ENCODE measurements around the gene PPP1R14C. TPM values are rescaled to one million over a fixed set of nuclear protein-coding genes. Genes with fewer than 3 reads are reported as not detected.

The PPP1R14C gene
- polyA plus RNA-seq, 2 of the 4 experiments (the other 2 are of a cell fraction): 0.34 to 0.43 TPM

GRCh38 chr6:150224820-150225219 lies 82.0 kb downstream of the PPP1R14C start:
- H3K4me3 ChIP-seq: no peak overlapping the region
- ATAC-seq (no peak), FAIRE-seq (no peak), DNase-seq (ENCODE audit: low read depth in 1 of 2, low spot score in 1 of 2) (no peak)
- ChIA-PET POLR2A (no interaction called here), CTCF (no interaction called here)
- WGBS (ENCODE audit: missing lambda C conversion rate): 27% methylated on average over 3 of the region's 3 CpGs
- H3K4me1 ChIP-seq: no peaks in the 10 kb centered on the region
- no peak overlapping the region for H3K27ac ChIP-seq
- TF ChIP-seq BHLHE40 (IDR thresholded peaks at IDR 0.05; ENCODE audit: low read depth, low read length) (no peak), JUNB (IDR thresholded peaks at IDR 0.05) (no peak), CHD4 (IDR thresholded peaks at IDR 0.05; ENCODE audit: borderline replicate concordance) (no peak), HOXA7 (CRISPR knock-in tag; IDR thresholded peaks at IDR 0.05) (no peak), RARB (CRISPR knock-in tag; IDR thresholded peaks at IDR 0.05) (no peak), ZNF302 (CRISPR knock-in tag; IDR thresholded peaks at IDR 0.05) (no peak), HEYL (CRISPR knock-in tag; IDR thresholded peaks at IDR 0.05) (no peak)
- H3K9me3 ChIP-seq: no peaks in the 10 kb centered on the region
- H3K4me2 ChIP-seq: no peak overlapping the region

DNA sequence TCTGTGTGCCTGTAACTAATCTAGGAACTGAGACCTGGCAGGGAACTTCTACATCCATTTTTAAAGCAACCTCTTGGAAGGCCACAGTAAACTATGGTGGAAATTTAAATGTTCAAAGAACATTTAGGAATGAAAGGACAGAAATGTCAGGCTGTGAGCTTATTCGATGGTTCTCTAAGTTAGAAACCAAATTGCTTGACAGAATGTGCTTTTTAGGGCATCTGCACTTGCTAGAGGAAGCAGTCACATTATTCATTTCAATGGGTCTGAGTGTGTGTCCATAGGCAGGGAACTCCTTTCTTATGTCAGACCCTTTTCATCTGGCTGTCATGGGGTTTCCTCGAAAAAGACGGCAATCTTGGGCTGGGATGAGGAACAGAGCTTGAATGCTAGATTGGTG lies 84.4 kb downstream of the PPP1R14C start:
- FAIRE-seq (no peak), ATAC-seq (no peak)
- WGBS (ENCODE audit: missing lambda C conversion rate): 62% methylated on average over 3 of the region's 3 CpGs

More for the DNA sequence above, 84.4 kb downstream of the PPP1R14C start:
- POLR2A ChIA-PET: no interaction called here
- CTCF ChIA-PET: no interaction called here
- DNase-seq (ENCODE audit: low read depth in 1 of 2, low spot score in 1 of 2): no peak
- TF ChIP-seq JUN (IDR thresholded peaks at IDR 0.05) (no peak), EHMT2 (IDR thresholded peaks at IDR 0.05; ENCODE audit: low read depth) (no peak), FOXS1 (CRISPR knock-in tag; IDR thresholded peaks at IDR 0.05) (no peak), REST (IDR thresholded peaks at IDR 0.05) (no peak), RAD21 (conservative IDR thresholded peaks at IDR 0.05 in 1 of 2, IDR thresholded peaks at IDR 0.05 in 1 of 2) (no peak), MAX (IDR thresholded peaks at IDR 0.05) (no peak), ZC3H11A (IDR thresholded peaks at IDR 0.05) (no peak), GATA3 (IDR thresholded peaks at IDR 0.05; ENCODE audit: borderline replicate concordance) (no peak), NR3C1 (IDR thresholded peaks at IDR 0.05) (no peak), ELK1 (IDR thresholded peaks at IDR 0.05; ENCODE audit: low read depth, low read length) (no peak), MAFK (IDR thresholded peaks at IDR 0.05; ENCODE audit: partially characterized antibody) (no peak), ZFP36 (IDR thresholded peaks at IDR 0.05; ENCODE audit: borderline replicate concordance, partially characterized antibody) (no peak), PHF8 (IDR thresholded peaks at IDR 0.05; ENCODE audit: borderline replicate concordance, low read depth) (no peak), CBX2 (IDR thresholded peaks at IDR 0.05; ENCODE audit: borderline replicate concordance, low read depth) (no peak), CEBPB (IDR thresholded peaks at IDR 0.05) (no peak), PBX3 (IDR thresholded peaks at IDR 0.05) (no peak), CBX8 (IDR thresholded peaks at IDR 0.05) (no peak), FOSB (CRISPR knock-in tag; IDR thresholded peaks at IDR 0.05) (no peak)
- TF ChIP-seq, protein P1, sequence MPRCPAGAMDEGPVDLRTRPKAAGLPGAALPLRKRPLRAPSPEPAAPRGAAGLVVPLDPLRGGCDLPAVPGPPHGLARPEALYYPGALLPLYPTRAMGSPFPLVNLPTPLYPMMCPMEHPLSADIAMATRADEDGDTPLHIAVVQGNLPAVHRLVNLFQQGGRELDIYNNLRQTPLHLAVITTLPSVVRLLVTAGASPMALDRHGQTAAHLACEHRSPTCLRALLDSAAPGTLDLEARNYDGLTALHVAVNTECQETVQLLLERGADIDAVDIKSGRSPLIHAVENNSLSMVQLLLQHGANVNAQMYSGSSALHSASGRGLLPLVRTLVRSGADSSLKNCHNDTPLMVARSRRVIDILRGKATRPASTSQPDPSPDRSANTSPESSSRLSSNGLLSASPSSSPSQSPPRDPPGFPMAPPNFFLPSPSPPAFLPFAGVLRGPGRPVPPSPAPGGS (IDR thresholded peaks at IDR 0.05): no peak
- TF ChIP-seq, protein P2, sequence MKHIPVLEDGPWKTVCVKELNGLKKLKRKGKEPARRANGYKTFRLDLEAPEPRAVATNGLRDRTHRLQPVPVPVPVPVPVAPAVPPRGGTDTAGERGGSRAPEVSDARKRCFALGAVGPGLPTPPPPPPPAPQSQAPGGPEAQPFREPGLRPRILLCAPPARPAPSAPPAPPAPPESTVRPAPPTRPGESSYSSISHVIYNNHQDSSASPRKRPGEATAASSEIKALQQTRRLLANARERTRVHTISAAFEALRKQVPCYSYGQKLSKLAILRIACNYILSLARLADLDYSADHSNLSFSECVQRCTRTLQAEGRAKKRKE (CRISPR knock-in tag; IDR thresholded peaks at IDR 0.05; ENCODE audit: low read depth): no peak
- no peaks in the 10 kb centered on the region for H3K4me1 ChIP-seq
- no peak overlapping the region for H3K4me3 ChIP-seq
- H3K27ac ChIP-seq: no peak overlapping the region
- no peak overlapping the region for H3K4me2 ChIP-seq
- H3K9me3 ChIP-seq: no peaks in the 10 kb centered on the region
